PC-3 (cell line): ENCODE measurements around the gene PRM2. TPM values are rescaled to one million over a fixed set of nuclear protein-coding genes. Genes with fewer than 3 reads are reported as not detected.

Source experiments
- ATAC-seq: fragments of 200-7000 bp; cut with Tn5 transposase; 2 replicates; pipeline ENCODE4 v1.9.1; 2020; ENCODE audit warnings: mild to moderate bottlenecking, moderate library complexity
- BruUV-seq: library from RNA; stranded (reverse); fragments of 400-500 nt; replicated peaks from 2 replicates; lab custom pipeline; 2021; lab: Mats Ljungman, UMichigan
- CTCF ChIA-PET: fragments of 300-600 bp; sonication (Branson Sonifier 250); formaldehyde crosslinking; loops from one replicate; lab custom pipeline; 2022; ENCODE audit warnings: antibody characterized with exemption; lab: Charles Lee
- POLR2A ChIA-PET: fragments of 300-600 bp; sonication (Branson Sonifier 250); formaldehyde crosslinking; loops from one replicate; lab custom pipeline; 2022; ENCODE audit warnings: antibody characterized with exemption; ENCODE audit not compliant: unreplicated experiment; lab: Charles Lee
- DNase-seq: peaks from one replicate; pipeline ENCODE4 v3.0.0-alpha.2; 2015
- H2AFZ ChIP-seq: fragments of 300-600 bp; sonication (generic); 2 replicates; pipeline ENCODE4 v1.6.0; 2016; ENCODE audit warnings: antibody characterized with exemption, low read length
- H3F3A ChIP-seq: fragments of 300-600 bp; sonication (generic); one replicate; pipeline ENCODE4 v1.6.0; 2017; ENCODE audit warnings: antibody characterized with exemption, low read length, control low read depth, mild to moderate bottlenecking; ENCODE audit not compliant: unreplicated experiment
- H3K27ac ChIP-seq: fragments of 300-600 bp; sonication (generic); 2 replicates; pipeline ENCODE4 v1.5.1; 2016; ENCODE audit warnings: mild to moderate bottlenecking, low read length
- H3K27me3 ChIP-seq: fragments of 300-600 bp; sonication (generic); 2 replicates; pipeline ENCODE4 v1.6.1; 2016; ENCODE audit warnings: low read length, mixed read lengths
- H3K36me3 ChIP-seq: fragments of 300-600 bp; sonication (generic); 2 replicates; pipeline ENCODE4 v1.6.1; 2016; ENCODE audit warnings: low read depth, mixed run types, low read length, mixed read lengths
- H3K4me1 ChIP-seq: fragments of 300-600 bp; sonication (generic); 2 replicates; pipeline ENCODE4 v1.5.1; 2016; ENCODE audit warnings: low read length; ENCODE audit not compliant: insufficient read depth
- H3K4me2 ChIP-seq: fragments of 300-600 bp; sonication (generic); 2 replicates; pipeline ENCODE4 v1.6.0; 2016; ENCODE audit warnings: low read length
- H3K4me3 ChIP-seq: fragments of 300-600 bp; sonication (generic); 2 replicates; pipeline ENCODE4 v1.5.1; 2016; ENCODE audit warnings: mild to moderate bottlenecking, low read length, mixed read lengths
- H3K79me2 ChIP-seq: fragments of 300-600 bp; sonication (generic); 2 replicates; pipeline ENCODE4 v1.6.1; 2017; ENCODE audit warnings: low read length, mixed read lengths
- H3K9ac ChIP-seq: fragments of 300-600 bp; sonication (generic); 2 replicates; pipeline ENCODE4 v1.6.0; 2016; ENCODE audit warnings: mild to moderate bottlenecking, low read length
- H3K9me2 ChIP-seq: fragments of 300-600 bp; sonication (generic); replicated peaks from 2 replicates; pipeline ENCODE4 v1.6.1; 2016; ENCODE audit warnings: mixed run types, low read length, mixed read lengths
- H3K9me3 ChIP-seq: fragments of 300-600 bp; sonication (generic); 2 replicates; pipeline ENCODE4 v1.6.1; 2016; ENCODE audit warnings: low read length, mixed read lengths
- H4K20me1 ChIP-seq: fragments of 300-600 bp; sonication (generic); 2 replicates; pipeline ENCODE4 v1.6.1; 2016; ENCODE audit warnings: low read length, mixed read lengths
- CTCF ChIP-seq: fragments of 300-600 bp; sonication (generic); conservative IDR thresholded peaks from 2 replicates; pipeline ENCODE4 v1.5.1; 2017; ENCODE audit warnings: antibody characterized with exemption, low read depth, mild to moderate bottlenecking, low read length
- EZH2 ChIP-seq: fragments of 300-600 bp; sonication (generic); IDR thresholded peaks from one replicate; pipeline ENCODE4 v1.6.1; 2017; ENCODE audit warnings: antibody characterized with exemption, mild to moderate bottlenecking, low read length; ENCODE audit not compliant: unreplicated experiment
- EZH2phosphoT487 ChIP-seq: fragments of 300-600 bp; sonication (generic); IDR thresholded peaks from 2 replicates; pipeline ENCODE4 v1.6.1; 2018; ENCODE audit warnings: mild to moderate bottlenecking, antibody characterized with exemption, low read length, borderline replicate concordance
- intact Hi-C: fragments of 100-400 bp; cut with micrococcal nuclease; formaldehyde crosslinking; loops from 2 replicates; pipeline ENCODE4 v1.9.0; 2023
- total RNA-seq: library from RNA; depleted of rRNA; stranded (reverse); fragments of >200 nt; gene quantifications from 2 replicates; pipeline ENCODE4 v1.2.3, GENCODE V29; 2014

Gene PRM2
- total RNA-seq, 1 experiment from 2014 or later: not detected

GRCh38 chr16:11301645-11302501, 25.6 kb upstream of the PRM2 start:
- no peak for DNase-seq
- intact Hi-C loops: no loop called here
- H3K36me3 ChIP-seq: no peaks in the 10 kb centered on the region
- H3K4me2 ChIP-seq: no peak overlapping the region
- H3K4me1 ChIP-seq: no peaks in the 10 kb centered on the region; the same call in 1 of the 2 replicates
- no peaks in the 10 kb centered on the region for H4K20me1 ChIP-seq
- no peaks in the 10 kb centered on the region for H3F3A ChIP-seq
- H3K9ac ChIP-seq: no peak overlapping the region
- no peaks in the 10 kb centered on the region for H3K79me2 ChIP-seq
- H3K27ac ChIP-seq: no peak overlapping the region
- H3K4me3 ChIP-seq: no peak overlapping the region
- TF ChIP-seq EZH2phosphoT487: no peak
- no peak for TF ChIP-seq EZH2
- no peak for TF ChIP-seq CTCF
- H3K27me3 ChIP-seq: no peaks in the 10 kb centered on the region
- CTCF ChIA-PET: no interaction called here
- POLR2A ChIA-PET: no interaction called here
- BruUV-seq: no TSS peak
- H3K9me3 ChIP-seq: no peaks in the 10 kb centered on the region
- no peaks in the 10 kb centered on the region for H3K9me2 ChIP-seq
- no peak overlapping the region for H2AFZ ChIP-seq
- ATAC-seq: no peak

GRCh38 chr16:11300560-11300892, 24.2 kb upstream of the PRM2 start:
- no peaks in the 10 kb centered on the region for H3K36me3 ChIP-seq
- no peaks in the 10 kb centered on the region; the same call in 1 of the 2 replicates for H3K4me1 ChIP-seq
- TF ChIP-seq EZH2phosphoT487: no peak
- TF ChIP-seq CTCF: no peak
- no peak for TF ChIP-seq EZH2
- H3K9me3 ChIP-seq: no peaks in the 10 kb centered on the region
- H3K9ac ChIP-seq: no peak overlapping the region
- H3F3A ChIP-seq: no peaks in the 10 kb centered on the region
- DNase-seq (no peak), ATAC-seq (no peak)
- H3K9me2 ChIP-seq: no peaks in the 10 kb centered on the region
- no peak overlapping the region for H3K4me3 ChIP-seq
- intact Hi-C loops: no loop called here
- no peaks in the 10 kb centered on the region for H4K20me1 ChIP-seq
- no peak overlapping the region for H2AFZ ChIP-seq
- no peak overlapping the region for H3K4me2 ChIP-seq
- POLR2A ChIA-PET: no interaction called here
- CTCF ChIA-PET: no interaction called here
- no peak overlapping the region for H3K27ac ChIP-seq
- H3K79me2 ChIP-seq: no peaks in the 10 kb centered on the region
- H3K27me3 ChIP-seq: no peaks in the 10 kb centered on the region
- BruUV-seq: no TSS peak
